AG10803 (cell line): Measurements from ENCODE around the gene P3H2.

Experiments
- DNase-seq: peaks from one replicate; pipeline ENCODE4 v3.0.0; 2010; ENCODE audit warnings: low read depth
- H3K4me3 ChIP-seq: 2 replicates; pipeline ENCODE4 v1.5.1; 2011; ENCODE audit warnings: mild to moderate bottlenecking, low read length, control low read depth
- CTCF ChIP-seq: conservative IDR thresholded peaks from 2 replicates; pipeline ENCODE4 v1.5.1; 2011; ENCODE audit warnings: mild to moderate bottlenecking, low read length, control low read depth, inconsistent platforms

Gene P3H2

GRCh38 chr3:190124067-190124466 is 3.4 kb upstream of the P3H2 start:
- TF ChIP-seq CTCF: no peak
- H3K4me3 ChIP-seq: no peak overlapping the region
- no peak for DNase-seq

- no peak for DNase-seq
- no peak for TF ChIP-seq CTCF
- H3K4me3 ChIP-seq: no peak overlapping the region
These were observed 1.6 kb upstream of the P3H2 start for GRCh38 chr3:190122198-190122771.

GRCh38 chr3:190121383-190121782 is 686 bp upstream of the P3H2 start:
- H3K4me3 ChIP-seq: no peak overlapping the region
- TF ChIP-seq CTCF: no peak
- DNase-seq: no peak

- peak overlapping the region; percentile 70 for H3K4me3 ChIP-seq
- TF ChIP-seq CTCF: no peak
- no peak for DNase-seq
These were observed 322 bp upstream of the P3H2 start for GRCh38 chr3:190121061-190121377.

- TF ChIP-seq CTCF: no peak
- H3K4me3 ChIP-seq: peak overlapping the region; percentile 70
- DNase-seq: no peak
These were observed 1.0 kb downstream of the P3H2 start for GRCh38 chr3:190119461-190120268.

- DNase-seq: no peak
- no peak for TF ChIP-seq CTCF
- no peak overlapping the region for H3K4me3 ChIP-seq
These were observed 2.3 kb downstream of the P3H2 start for GRCh38 chr3:190118438-190118837.

- no peak overlapping the region for H3K4me3 ChIP-seq
- no peak for TF ChIP-seq CTCF
- peak; percentile 29 for DNase-seq
These were observed 2.7 kb downstream of the P3H2 start for GRCh38 chr3:190117981-190118380.
